ENCODE measurements around the gene EML1. TPM values are rescaled to one million over a fixed set of nuclear protein-coding genes. Genes with fewer than 3 reads are reported as not detected.

The EML1 gene
- total RNA-seq, 1 experiment from 2014 or later: 12.0 TPM

- no peak for DNase-seq
- H3K4me2 ChIP-seq (ENCODE audit: low read length): no peak overlapping the region
- BruUV-seq (replicated peaks): no TSS peak
- no peaks in the 10 kb centered on the region for H3K27me3 ChIP-seq (ENCODE audit: low read length)
- H3K4me1 ChIP-seq (ENCODE audit: insufficient read depth, low read length): no peaks in the 10 kb centered on the region
- CTCF ChIA-PET: no interaction called here
- H3K9ac ChIP-seq (ENCODE audit: low read length): no peak overlapping the region
- no peaks in the 10 kb centered on the region for H3F3A ChIP-seq (ENCODE audit: low read length, unreplicated experiment)
- POLR2A ChIA-PET (ENCODE audit: unreplicated experiment): no interaction called here
- no peaks in the 10 kb centered on the region for H4K20me1 ChIP-seq (ENCODE audit: low read length)
- no peaks in the 10 kb centered on the region for H3K9me2 ChIP-seq (replicated peaks; ENCODE audit: low read length)
- H3K36me3 ChIP-seq (ENCODE audit: low read depth, low read length): no peaks in the 10 kb centered on the region
- no peaks in the 10 kb centered on the region for H3K79me2 ChIP-seq (ENCODE audit: low read length)
- H3K4me3 ChIP-seq (ENCODE audit: low read length): no peak overlapping the region
- no peak overlapping the region for H2AFZ ChIP-seq (ENCODE audit: low read length)
- H3K9me3 ChIP-seq (ENCODE audit: low read length): no peaks in the 10 kb centered on the region
- intact Hi-C loops (cut with micrococcal nuclease): no loop called here
- no peak for ATAC-seq
- no peak overlapping the region for H3K27ac ChIP-seq (ENCODE audit: low read length)
- no peak for TF ChIP-seq EZH2phosphoT487 (IDR thresholded peaks at IDR 0.05; ENCODE audit: borderline replicate concordance, low read length)
- no peak for TF ChIP-seq EZH2 (IDR thresholded peaks at IDR 0.05; ENCODE audit: low read length, unreplicated experiment)
- no peak for TF ChIP-seq CTCF (conservative IDR thresholded peaks at IDR 0.05; ENCODE audit: low read depth, low read length)
Measured at GRCh38 chr14:99921425-99921824, 128.2 kb downstream of the EML1 start.

GRCh38 chr14:99924379-99924778, 131.2 kb downstream of the EML1 start:
- no TSS peak for BruUV-seq (replicated peaks)
- POLR2A ChIA-PET (ENCODE audit: unreplicated experiment): no interaction called here

GRCh38 chr14:99925471-99925870, 132.3 kb downstream of the EML1 start:
- ChIA-PET POLR2A (ENCODE audit: unreplicated experiment) (no interaction called here), CTCF (no interaction called here)
- TF ChIP-seq CTCF (conservative IDR thresholded peaks at IDR 0.05; ENCODE audit: low read depth, low read length) (no peak), EZH2 (IDR thresholded peaks at IDR 0.05; ENCODE audit: low read length, unreplicated experiment) (no peak), EZH2phosphoT487 (IDR thresholded peaks at IDR 0.05; ENCODE audit: borderline replicate concordance, low read length) (no peak)
- no peaks in the 10 kb centered on the region for H3K9me3 ChIP-seq (ENCODE audit: low read length)
- no peak overlapping the region for H3K9ac ChIP-seq (ENCODE audit: low read length)
- no peaks in the 10 kb centered on the region for H3K9me2 ChIP-seq (replicated peaks; ENCODE audit: low read length)
- no peaks in the 10 kb centered on the region for H3K27me3 ChIP-seq (ENCODE audit: low read length)
- ATAC-seq (no peak), DNase-seq (no peak)
- no peaks in the 10 kb centered on the region for H3F3A ChIP-seq (ENCODE audit: low read length, unreplicated experiment)
- H3K4me3 ChIP-seq (ENCODE audit: low read length): no peak overlapping the region
- no peaks in the 10 kb centered on the region for H3K36me3 ChIP-seq (ENCODE audit: low read depth, low read length)
- intact Hi-C loops (cut with micrococcal nuclease): no loop called here
- H4K20me1 ChIP-seq (ENCODE audit: low read length): no peaks in the 10 kb centered on the region
- no peak overlapping the region for H3K4me2 ChIP-seq (ENCODE audit: low read length)
- H3K4me1 ChIP-seq (ENCODE audit: insufficient read depth, low read length): peaks cover 3% of the 10 kb centered on the region
- no TSS peak for BruUV-seq (replicated peaks)
- H3K27ac ChIP-seq (ENCODE audit: low read length): no peak overlapping the region
- H2AFZ ChIP-seq (ENCODE audit: low read length): no peak overlapping the region
- H3K79me2 ChIP-seq (ENCODE audit: low read length): no peaks in the 10 kb centered on the region

More at GRCh38 chr14:99924379-99924778, 131.2 kb downstream of the EML1 start:
- Histone ChIP-seq H3K79me2 (ENCODE audit: low read length) (no peaks in the 10 kb centered on the region), H4K20me1 (ENCODE audit: low read length) (no peaks in the 10 kb centered on the region), H3F3A (ENCODE audit: low read length, unreplicated experiment) (no peaks in the 10 kb centered on the region), H3K36me3 (ENCODE audit: low read depth, low read length) (no peaks in the 10 kb centered on the region), H3K9ac (ENCODE audit: low read length) (no peak overlapping the region), H3K4me2 (ENCODE audit: low read length) (no peak overlapping the region), H3K9me2 (replicated peaks; ENCODE audit: low read length) (no peaks in the 10 kb centered on the region), H3K9me3 (ENCODE audit: low read length) (no peaks in the 10 kb centered on the region), H3K27me3 (ENCODE audit: low read length) (no peaks in the 10 kb centered on the region), H3K27ac (ENCODE audit: low read length) (no peak overlapping the region), H3K4me1 (ENCODE audit: insufficient read depth, low read length) (no peaks in the 10 kb centered on the region), H3K4me3 (ENCODE audit: low read length) (no peak overlapping the region), H2AFZ (ENCODE audit: low read length) (no peak overlapping the region)
- DNase-seq (no peak), ATAC-seq (no peak)
- no peak for TF ChIP-seq EZH2phosphoT487 (IDR thresholded peaks at IDR 0.05; ENCODE audit: borderline replicate concordance, low read length)
- no peak for TF ChIP-seq CTCF (conservative IDR thresholded peaks at IDR 0.05; ENCODE audit: low read depth, low read length)
- no peak for TF ChIP-seq EZH2 (IDR thresholded peaks at IDR 0.05; ENCODE audit: low read length, unreplicated experiment)
- intact Hi-C loops (cut with micrococcal nuclease): no loop called here
- CTCF ChIA-PET: no interaction called here

Data from PC-3 (cell line).